SH-SY5Y (cell line): ENCODE data around the gene TEDC1.

Experiments
- GATA2 ChIP-seq: IDR thresholded peaks from 2 replicates; pipeline ENCODE4 v1.6.1; 2011; ENCODE audit warnings: mild to moderate bottlenecking, low read depth, low read length
- GATA3 ChIP-seq: IDR thresholded peaks from 2 replicates; pipeline ENCODE4 v1.6.1; 2011; ENCODE audit warnings: low read depth, mild to moderate bottlenecking, low read length, moderate library complexity

DNA sequence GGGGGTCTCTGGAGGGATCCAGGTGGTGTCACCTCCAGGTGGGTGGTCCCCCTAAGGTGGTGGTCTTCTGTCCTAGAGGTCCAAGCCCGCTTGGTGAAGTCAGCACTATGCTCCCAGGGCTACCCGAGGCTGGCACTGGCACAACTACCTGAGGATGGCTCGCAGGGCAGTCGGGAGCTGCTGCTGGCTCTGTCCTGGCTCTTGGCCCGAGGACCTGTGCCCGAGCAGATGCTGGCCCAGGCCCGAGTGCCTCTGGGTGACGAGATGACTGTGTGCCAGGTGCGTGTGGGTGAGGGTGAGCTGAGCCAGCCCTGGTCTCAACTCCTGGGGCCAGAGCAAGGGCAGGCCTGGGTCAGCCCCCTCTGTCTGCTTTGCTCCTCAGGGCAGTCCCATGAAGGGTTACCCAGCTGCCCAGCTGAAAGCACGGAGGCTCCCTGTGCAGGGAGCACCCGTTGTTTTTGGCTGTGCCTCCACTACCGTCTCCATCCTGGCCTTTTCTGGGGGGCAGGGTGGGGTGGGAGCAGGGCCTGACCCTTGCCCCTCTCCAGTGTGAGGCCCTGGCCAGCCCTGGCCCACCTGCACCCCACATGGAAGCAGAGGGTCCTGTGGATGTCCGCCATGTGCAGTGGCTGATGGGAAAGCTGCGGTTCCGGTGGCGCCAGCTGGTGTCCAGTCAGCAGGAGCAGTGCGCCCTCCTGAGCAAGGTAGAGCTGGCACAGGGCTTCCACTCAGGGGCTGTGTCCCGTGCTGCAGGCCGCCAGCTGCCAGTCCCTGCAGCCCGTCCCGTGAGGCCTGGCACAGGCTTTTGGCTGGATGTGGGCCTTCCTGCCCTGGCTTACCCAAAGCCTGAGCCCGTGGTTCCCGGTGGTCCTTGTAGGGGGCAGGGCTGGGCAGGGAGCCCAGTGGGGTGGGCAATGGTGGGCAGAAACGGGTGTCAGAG is 1.3 kb downstream of the TEDC1 start:
- TF ChIP-seq GATA2, result no peak
- no peak for TF ChIP-seq GATA3
